KOPT-K1 (cell line): ENCODE results near the gene MRPS33.
A peak's percentile ranks its signal among the peaks of the same experiment; 100 is the strongest.
"Not testable (repeated sequence)": the region's sequence is repeated elsewhere in the genome, so short reads cannot be mapped to it uniquely, and the experiment has no call there.

Experiments
- H3K27ac ChIP-seq: fragments of 200-600 bp; sonication (generic); 2 replicates; pipeline ENCODE4 v1.5.1; 2016; ENCODE audit warnings: antibody characterized with exemption, mild to moderate bottlenecking, low read depth, low read length; ENCODE audit not compliant: poor library complexity, severe bottlenecking
- H3K36me3 ChIP-seq: fragments of 200-600 bp; sonication (generic); 2 replicates; pipeline ENCODE4 v1.5.1; 2017; ENCODE audit warnings: antibody characterized with exemption, mild to moderate bottlenecking, low read length, moderate library complexity; ENCODE audit not compliant: insufficient read depth
- H3K9me3 ChIP-seq: fragments of 200-600 bp; sonication (generic); 2 replicates; pipeline ENCODE4 v1.5.1; 2017; ENCODE audit warnings: antibody characterized with exemption, low read length, mild to moderate bottlenecking; ENCODE audit not compliant: insufficient read depth, poor library complexity, severe bottlenecking

MRPS33 gene

GRCh38 chr7:141014524-141015395 lies at the start of gene MRPS33:
TSS of gene MRPS33 (minus strand) at chr7:141014952. CDS start at chr7:141010633, 4,319 bp downstream.
- peaks cover 11% of the 10 kb centered on the region for H3K36me3 ChIP-seq
- H3K27ac ChIP-seq: peak within 1 kb of the TSS; percentile 90
- peaks cover 7% of the 10 kb centered on the region for H3K9me3 ChIP-seq

DNA sequence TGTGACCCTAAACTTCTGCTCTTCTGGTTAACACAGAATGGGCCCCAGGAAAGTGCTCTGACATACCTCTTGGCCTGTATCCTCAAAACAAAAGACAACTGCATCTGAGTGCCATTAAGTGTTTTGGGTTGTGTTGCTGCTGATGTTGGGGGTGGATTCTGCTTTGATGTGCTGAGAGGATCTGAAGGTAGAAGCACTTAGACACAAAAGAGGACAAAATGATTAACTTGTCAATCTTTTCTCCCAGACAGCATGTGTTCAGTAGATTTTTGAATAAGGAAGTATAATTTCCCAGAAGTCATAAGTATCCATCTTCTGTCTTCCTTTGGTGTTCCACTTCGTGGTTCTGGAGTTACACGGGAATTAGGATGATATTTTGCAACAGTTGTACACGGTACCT lies 43.0 kb upstream of the MRPS33 start:
- peaks cover 13% of the 10 kb centered on the region for H3K9me3 ChIP-seq
- no peaks in the 10 kb centered on the region for H3K36me3 ChIP-seq
- H3K27ac ChIP-seq: no peak overlapping the region

DNA sequence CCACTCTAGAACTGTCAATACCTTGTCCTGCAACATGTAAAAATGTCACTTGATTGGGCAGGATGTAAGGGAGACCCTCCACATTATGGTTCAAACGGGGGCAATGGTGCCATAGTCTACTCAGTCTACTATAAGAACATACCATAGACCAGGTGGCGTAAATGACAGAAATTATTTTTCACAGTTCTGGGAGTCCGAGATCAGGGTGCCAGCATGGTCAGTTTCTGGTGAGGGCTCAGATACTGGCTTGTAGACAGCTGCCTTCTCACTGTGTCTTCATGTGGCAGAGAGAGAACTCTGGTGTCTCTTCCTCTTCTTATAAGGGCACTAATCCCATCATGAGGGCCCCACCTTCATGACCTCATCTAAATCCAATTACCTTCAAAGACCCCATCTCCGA lies 40.4 kb upstream of the MRPS33 start:
- H3K36me3 ChIP-seq: no peaks in the 10 kb centered on the region
- H3K27ac ChIP-seq: no peak overlapping the region
- H3K9me3 ChIP-seq: peaks cover 13% of the 10 kb centered on the region

- H3K9me3 ChIP-seq: peaks cover 13% of the 10 kb centered on the region
- H3K27ac ChIP-seq: no peak overlapping the region
- no peaks in the 10 kb centered on the region for H3K36me3 ChIP-seq
These were observed 38.9 kb upstream of the MRPS33 start for GRCh38 chr7:141053626-141054025.

- Histone ChIP-seq H3K27ac (no peak overlapping the region), H3K9me3 (peaks cover 3% of the 10 kb centered on the region), H3K36me3 (no peaks in the 10 kb centered on the region)
These were observed 31.3 kb upstream of the MRPS33 start for GRCh38 chr7:141045842-141046620.

GRCh38 chr7:141045126-141045841 lies 30.5 kb upstream of the MRPS33 start:
- Histone ChIP-seq H3K9me3 (peaks cover 3% of the 10 kb centered on the region), H3K36me3 (no peaks in the 10 kb centered on the region), H3K27ac (no peak overlapping the region)

DNA sequence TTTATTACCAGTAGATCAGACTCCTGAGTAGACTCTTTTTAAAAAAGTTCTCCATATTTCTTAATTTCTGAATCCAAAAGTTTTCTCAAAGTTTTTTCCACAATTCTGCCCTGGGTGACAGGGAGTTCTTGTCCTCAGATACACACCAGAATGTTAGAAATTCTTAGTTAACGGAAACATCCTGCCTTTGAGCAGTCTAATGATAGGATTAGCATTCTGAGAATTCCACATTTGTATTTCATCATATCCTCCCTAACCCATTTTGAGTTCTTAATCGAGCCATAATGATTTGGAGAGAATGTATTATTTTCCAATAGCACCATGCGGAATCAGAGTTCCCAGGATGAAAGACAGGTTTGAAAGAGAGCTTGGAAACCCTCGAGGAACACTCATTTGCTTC lies 28.9 kb upstream of the MRPS33 start:
- H3K36me3 ChIP-seq: no peaks in the 10 kb centered on the region
- peaks cover 3% of the 10 kb centered on the region for H3K9me3 ChIP-seq
- no peak overlapping the region for H3K27ac ChIP-seq

DNA sequence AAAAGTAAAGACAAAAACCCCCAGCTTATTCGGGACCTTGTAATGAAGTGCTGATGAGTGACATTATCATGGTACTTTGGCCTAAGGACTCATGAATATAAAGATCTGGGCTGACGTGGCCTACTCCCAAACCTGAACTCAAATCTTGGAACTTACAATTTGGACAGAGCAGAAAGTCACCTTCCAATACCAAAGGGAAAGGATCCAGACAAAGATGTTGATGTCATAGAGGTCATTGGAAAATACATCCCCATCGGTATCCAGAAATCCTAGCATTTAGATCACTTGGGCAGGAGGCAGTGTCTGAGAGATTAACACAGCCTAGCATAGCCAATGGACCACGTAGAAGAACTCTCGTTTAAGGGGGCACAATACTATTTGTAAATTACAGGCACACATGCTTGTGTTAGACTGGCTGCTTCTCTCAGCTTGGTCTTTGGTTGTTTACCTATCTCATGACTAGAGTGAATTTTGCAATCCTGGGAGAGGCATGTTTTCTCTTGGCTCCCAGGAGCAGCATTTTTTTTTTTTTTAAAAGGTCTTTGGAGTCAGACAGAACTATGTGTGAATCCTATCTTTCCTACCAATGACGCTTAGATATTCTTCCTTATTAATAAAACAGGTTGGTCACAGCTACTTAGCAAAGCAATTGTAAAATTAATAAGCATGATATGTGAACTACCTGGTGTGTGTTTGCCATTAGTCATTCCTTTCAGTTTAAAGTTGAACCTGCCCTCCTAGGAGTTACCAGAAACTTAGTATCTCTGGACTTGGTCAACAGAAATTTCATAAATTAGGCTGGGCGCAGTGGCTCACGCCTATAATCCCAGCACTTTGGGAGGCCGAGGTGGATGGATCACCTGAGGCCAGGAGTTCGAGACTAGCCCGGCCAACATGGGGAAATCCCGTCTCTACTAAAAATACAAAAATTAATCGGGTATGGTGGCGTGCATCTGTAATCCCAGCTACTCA lies 27.8 kb upstream of the MRPS33 start:
- Histone ChIP-seq H3K27ac (no peak overlapping the region), H3K36me3 (no peaks in the 10 kb centered on the region)

GRCh38 chr7:141039376-141039775 lies 24.6 kb upstream of the MRPS33 start:
- Histone ChIP-seq H3K27ac (no peak overlapping the region), H3K36me3 (no peaks in the 10 kb centered on the region), H3K9me3 (no peaks in the 10 kb centered on the region)

More for the DNA sequence above, 27.8 kb upstream of the MRPS33 start:
- peaks cover 3% of the 10 kb centered on the region for H3K9me3 ChIP-seq

DNA sequence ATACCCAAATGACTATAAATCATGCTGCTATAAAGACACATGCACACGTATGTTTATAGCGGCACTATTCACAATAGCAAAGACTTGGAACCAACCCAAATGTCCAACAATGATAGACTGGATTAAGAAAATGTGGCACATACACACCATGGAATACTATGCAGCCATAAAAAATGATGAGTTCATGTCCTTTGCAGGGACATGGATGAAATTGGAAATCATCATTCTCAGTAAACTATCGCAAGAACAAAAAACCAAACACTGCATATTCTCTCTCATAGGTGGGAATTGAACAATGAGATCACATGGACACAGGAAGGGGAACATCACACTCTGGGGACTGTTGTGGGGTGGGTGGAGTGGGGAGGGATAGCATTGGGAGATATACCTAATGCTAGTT lies 23.3 kb upstream of the MRPS33 start:
- H3K9me3 ChIP-seq, H3K36me3 ChIP-seq, H3K27ac ChIP-seq: not testable (repeated sequence)

DNA sequence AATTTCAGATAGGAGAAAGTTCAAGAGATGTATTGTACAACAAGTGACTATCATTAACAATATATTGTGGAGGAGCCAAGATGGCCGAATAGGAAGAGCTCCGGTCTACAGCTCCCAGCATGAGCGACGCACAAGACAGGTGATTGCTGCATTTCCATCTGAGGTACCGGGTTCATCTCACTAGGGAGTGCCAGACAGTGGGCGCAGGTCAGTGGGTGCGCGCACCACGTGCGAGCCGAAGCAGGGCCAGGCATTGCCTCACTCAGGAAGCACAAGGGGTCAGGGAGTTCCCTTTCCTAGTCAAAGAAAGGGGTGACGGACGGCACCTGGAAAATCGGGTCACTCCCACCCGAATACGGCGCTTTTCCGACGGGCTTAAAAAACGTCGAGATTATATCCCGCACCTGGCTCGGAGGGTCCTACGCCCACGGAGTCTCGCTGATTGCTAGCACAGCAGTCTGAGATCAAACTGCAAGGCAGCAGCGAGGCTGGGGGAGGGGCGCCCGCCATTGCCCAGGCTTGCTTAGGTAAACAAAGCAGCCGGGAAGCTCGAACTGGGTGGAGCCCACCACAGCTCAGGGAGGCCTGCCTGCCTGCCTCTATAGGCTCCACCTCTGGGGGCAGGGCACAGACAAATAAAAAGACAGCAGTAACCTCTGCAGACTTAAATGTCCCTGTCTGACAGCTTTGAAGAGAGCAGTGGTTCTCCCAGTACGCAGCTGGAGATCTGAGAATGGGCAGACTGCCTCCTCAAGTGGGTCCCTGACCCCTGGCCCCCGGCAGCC lies 18.0 kb upstream of the MRPS33 start:
- H3K36me3 ChIP-seq, H3K9me3 ChIP-seq, H3K27ac ChIP-seq: not testable (repeated sequence)

- Histone ChIP-seq H3K9me3 (peaks cover 19% of the 10 kb centered on the region), H3K27ac (no peak overlapping the region), H3K36me3 (no peaks in the 10 kb centered on the region)
These were observed 14.0 kb upstream of the MRPS33 start for GRCh38 chr7:141028767-141029166.

DNA sequence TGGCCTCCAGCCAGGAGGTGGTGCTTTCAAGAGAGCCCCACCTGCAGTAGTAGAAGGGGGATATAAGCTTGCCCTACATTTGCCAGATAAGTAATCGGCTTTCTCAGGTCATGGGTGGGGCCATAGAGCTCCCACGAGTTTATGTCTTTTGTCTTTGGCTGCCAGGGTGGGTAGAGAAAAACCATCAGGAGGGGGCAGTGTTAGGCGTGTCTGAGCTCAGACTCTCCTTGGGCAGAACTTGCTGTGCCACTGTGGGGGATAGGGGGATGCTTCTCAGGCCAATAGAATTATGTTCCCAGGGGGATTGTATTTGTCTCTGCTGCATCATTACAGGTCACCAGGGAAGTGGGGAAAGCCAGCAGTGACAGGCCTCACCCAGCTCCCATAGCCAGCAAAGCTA lies 12.3 kb upstream of the MRPS33 start:
- no peaks in the 10 kb centered on the region for H3K36me3 ChIP-seq
- H3K9me3 ChIP-seq: peaks cover 19% of the 10 kb centered on the region
- H3K27ac ChIP-seq: no peak overlapping the region
